GM19468 (cell line): ENCODE results near the gene TNP1.

Experiments used
- ATAC-seq: cut with Tn5 transposase; IDR thresholded peaks from one replicate; pipeline ENCODE4 v1.9.1; 2021; ENCODE audit warnings: mild to moderate bottlenecking, moderate library complexity, moderate number of reproducible peaks; ENCODE audit not compliant: unreplicated experiment; ENCODE audit errors: extremely low read depth

Gene TNP1

DNA sequence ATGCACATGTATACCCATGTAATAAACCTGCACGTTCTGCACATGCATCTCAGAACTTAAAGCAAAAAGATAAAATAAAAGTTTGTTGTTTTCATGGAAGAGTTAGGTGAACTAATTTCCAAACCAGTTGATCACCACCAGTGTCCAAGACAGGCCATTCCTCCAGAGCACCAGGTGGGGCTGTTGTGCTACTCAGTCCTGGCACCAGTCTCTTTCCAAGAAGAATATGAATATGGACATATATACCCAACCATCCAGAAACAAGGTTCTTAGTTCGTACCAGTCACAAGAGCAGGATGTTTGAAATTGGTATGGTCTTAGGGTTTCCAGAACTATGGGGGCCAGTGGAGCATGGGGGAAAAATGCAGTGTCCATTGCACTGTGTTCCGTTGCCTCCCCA, 17.2 kb upstream of the TNP1 start:
- no peak for ATAC-seq

DNA sequence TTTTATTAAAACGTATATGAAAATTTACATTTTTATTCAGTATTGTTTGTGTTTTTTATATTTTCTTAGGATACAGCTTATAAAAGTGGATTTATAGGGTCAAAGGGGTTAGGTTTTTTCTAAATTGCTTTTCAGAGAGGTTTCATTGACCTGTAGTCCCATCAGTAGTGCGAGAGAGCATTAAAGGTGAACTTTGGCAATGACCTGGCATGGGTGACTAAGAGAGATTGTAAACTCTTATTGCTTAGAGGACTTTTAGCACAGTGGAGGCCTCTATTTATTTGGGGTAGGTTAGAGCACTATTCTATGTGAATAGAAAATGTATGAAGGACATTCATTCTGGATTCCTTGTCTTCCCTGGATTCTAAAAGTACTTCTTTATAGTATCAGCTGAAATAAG, 16.0 kb upstream of the TNP1 start:
- ATAC-seq = no peak

DNA sequence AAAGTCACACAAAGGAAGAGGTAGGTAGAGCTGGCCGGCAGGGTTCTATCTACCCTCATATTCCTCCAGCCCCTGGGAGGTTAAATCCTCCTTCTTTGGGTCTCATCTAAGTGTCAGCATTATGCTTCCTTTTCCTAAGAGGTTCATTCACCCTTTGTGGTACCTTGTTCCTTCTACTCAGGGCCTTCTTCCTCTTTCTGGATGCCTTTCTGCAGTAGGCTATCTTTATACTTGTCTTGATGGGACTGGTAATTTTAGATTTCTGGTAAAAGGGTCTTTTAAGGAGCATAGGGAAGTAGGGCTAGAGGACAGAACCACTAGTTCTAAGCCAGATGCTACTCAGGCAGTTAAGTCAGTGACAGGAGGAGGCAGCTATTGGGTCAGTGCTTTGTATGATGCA, 13.7 kb upstream of the TNP1 start:
- no peak for ATAC-seq

DNA sequence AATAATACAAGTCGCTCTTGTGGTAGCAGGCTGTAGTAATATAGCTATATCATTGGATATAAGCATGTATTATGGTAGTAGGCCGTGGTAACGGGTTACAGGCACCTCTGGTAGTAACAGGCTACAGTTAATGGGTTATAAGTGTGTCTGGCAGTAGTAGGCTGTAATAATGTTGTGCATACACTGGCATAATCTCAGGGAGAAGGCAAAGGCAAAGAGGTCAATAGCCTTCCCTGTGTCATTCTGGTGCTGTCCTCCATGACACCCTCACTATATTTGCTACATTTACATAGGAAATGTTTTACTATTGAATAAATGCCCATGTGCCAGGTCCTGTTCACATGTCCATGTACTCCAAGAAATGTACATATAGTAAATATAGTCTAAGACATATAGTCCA, 12.8 kb upstream of the TNP1 start:
- ATAC-seq = no peak

DNA sequence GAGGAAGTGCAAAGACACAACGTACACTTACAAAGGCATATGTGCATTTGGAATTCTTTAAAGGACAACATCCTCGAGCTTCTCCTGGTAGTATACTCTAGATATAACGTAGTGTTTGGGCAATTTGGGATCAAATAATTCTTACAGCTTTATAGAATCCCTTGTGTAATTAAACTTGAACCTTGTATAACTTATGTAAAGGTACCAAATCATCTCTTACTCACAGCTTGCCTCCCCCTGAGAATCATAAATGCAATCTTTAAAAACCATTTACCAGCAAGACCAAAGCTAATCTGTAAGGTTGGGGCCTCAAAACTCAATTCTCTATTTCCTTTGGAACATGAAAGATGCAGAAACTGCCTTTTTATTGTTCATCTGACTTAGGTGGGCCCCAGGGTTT, 12.2 kb upstream of the TNP1 start:
- no peak for ATAC-seq

DNA sequence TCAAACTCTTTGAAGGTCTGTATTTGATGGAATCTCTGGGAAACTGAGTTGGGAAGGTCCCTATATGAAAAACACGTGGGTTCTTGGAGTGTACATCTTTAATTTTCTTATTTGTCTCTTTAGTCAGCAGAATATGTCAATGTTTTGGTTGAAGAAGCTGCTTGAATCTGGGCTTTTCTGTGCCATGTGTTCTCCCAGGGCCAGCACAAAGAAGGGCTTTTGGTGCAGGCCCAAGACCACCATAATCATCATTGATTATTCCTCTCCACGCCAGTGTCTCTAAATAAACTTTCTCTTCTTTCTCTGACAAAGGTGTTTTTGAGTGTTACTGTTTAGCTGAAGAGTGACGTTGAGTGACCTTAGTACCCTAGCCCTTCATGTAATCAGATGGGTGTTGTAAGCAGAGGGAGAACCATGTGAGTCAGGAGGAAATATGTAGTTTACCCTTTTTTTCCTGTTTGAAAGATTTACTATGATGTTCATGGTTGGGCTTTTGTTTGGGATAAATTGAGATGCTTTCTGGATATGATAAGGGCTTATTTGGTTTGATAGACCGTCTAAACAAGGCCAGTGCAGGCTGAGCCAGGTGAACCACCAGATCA, 11.6 kb upstream of the TNP1 start:
- ATAC-seq = no peak

DNA sequence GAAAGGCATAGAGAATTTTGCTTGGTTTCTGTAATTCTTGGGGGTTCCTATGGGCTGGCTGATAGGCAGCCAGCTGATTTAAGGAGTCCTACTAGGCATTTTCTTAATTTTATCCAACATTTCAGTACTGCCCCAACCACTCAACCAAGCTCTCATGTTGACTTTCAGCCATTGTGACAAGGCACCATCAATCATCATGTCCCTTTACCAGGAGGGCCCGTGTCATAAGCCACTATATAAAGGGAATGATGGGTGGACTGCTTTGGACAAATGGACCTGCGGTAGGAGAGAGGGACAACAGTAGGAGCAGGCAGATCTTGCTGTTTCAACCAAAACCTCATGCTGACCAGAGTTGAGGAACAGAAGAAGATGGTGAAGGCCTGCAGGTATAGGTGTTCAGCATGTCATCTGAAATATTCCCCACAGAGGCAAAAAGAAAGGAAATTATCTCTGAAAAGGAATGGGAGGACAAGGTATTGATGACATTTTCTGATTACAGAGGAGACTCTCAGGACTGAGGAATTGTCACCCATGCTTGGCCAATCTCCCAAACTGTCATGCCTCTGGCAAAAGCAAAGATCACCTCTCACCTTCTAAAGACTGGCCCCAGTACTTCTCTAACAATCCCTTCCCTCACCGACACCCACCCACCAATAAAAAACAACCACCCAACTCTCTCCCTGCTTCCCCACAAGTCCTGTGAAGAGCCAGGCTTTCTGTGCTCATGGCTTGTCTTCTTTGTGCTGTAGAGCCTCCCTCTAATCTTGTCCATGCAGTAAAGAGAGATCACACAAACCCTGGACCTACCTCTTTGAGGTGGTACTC, 10.9 kb upstream of the TNP1 start:
- ATAC-seq = no peak

DNA sequence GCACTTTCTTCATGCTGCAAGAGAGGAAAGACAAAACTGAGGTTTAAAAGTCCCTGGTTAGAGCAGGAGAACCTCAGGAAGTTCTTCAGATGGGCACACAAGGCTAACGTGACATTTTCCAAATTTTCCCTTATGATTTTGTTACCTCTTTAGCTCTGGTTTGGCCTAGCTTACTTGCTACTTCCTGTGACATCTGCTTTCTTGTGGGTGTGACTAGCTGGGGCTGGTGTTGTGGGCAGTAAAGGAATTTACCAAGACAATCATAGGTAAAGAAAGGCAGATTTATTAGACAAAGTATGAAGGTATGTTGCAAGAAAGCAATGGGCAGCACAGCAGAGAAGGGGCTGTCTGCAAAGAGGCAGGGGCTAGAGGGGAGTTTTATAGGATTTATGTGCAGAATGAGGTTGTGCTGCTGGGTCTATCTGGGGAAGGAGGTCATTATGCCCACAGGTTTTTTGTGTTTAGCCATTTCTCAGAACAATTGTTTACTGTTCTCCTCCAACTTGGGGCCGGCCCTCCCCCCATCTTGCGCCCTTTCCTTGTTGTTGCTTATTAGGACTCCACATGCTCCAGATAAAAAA, 6.7 kb upstream of the TNP1 start:
- no peak for ATAC-seq

DNA sequence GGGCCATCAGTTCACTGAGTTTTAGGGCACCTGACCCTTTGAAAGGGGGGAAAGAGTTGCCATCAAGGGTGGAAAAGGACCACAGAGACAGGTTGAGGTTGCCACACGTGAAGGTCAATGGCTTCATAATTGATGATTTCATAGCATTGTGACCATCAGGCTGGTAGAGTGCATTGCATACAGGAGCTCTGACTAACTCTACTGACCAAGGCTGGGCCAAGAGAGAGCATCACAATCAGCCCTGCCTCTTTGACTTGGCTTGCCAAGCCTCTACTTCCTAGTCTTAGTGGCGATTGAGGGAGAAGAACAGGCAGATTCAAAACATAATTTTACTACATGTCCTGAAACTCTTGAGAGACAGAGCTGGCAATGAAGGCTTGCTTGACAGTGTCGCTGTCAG, 5.8 kb upstream of the TNP1 start:
- ATAC-seq = no peak

DNA sequence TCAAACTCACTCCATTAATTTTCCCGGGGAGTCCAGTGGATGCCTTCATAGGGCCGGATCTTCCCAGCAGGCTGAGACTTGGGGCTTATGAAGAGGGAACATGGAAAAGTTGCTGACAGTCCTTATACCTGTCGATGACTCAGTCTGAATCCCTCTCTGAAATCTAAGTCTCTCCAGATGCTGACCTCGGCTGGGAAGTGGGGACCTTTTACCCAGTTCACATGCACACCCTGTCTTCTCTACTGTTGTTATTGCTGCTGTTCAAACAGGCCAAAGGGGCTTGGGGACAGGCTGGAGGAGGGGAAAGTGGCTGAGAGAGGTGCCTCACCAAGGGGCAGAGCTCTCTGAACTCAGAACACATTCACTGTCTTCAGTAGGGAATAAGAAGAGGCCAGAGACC, 4.1 kb upstream of the TNP1 start:
- ATAC-seq = no peak

DNA sequence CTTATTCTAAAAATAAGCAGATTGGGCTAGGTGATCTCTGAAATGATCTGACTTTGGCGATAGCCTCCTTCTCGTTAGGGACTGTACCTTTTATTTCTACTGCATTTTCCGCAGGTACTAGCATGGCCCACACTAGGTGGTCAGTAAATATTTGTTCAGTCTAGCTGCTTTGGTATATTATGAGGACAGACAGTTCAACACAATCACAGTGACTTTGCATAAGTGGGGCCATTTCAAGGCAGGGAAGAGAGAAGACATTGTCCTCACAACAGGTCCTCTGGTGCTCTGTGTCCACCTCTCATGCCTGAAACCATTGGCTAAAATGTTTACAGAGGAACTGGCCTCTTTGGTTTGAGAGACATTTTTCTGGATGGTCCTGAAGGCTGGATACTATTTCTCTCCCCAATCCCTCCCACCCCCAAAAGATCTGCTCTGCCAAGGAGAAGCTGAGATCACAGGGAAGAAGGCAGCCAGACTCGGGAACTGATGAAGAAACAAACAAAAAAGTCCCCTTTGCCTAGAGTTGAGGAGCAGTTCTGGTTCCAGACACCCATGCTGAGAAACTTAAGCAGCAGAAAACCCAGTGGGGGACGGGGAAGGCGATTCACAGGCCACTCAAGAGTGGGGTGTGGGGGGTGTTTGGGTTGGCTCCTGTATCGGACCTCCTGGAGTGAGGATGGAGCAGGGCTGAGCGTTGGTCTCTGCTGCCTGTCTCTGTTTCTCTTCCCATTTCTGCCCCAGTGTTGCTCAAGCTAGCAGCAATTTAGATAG, 2.9 kb upstream of the TNP1 start:
- no peak for ATAC-seq

DNA sequence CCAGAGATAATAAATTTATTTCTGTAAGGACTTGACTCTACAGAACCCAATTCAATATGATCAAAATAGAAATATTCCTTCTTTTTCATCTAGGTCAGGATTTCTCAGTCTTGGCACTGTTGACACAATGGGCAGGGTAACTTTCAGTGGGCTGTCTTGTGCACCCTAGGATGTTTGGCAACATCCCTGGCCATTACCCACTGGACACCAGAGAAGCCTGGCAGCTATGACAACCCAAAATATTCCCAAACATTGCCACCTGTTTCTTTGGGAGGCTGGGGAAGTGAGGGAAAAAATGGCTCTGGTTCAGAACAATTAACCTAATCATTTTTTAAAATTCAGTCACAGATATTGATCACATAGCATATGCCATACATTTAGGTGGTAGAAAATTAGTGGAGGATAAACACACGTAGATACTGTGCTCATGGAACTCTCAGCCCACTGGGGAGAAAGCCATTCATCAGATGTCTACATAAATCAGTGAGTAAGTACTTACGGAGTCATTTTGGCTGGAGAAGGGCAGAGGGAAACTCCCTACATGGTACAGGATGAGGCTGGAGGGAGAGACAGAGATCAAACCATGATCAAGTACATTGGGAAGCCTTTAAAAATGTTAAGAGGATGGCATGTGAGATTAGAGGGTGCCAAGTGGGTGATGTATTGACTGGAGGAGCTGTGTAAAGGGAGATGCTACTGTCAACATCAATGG, 718 bp upstream of the TNP1 start:
- no peak for ATAC-seq

DNA sequence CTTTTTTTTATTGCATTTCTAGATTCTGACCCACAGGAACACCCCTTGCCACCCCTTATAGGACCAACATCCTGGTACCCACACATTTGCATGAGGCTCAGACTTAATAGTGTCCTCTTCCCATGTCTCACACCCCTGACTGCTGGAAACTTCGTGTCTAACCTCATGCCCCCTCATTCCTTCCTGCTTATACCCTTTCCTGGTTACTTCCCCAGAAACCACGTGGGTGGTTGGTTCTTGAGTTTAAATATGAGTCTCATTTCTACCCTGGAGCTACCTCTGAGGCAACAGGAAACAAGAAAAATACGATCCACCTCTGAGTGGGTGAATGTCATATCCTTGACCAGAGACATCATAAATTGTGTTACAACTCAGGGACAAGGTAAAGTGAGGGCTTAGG, 1.6 kb downstream of the TNP1 start:
- ATAC-seq = no peak

DNA sequence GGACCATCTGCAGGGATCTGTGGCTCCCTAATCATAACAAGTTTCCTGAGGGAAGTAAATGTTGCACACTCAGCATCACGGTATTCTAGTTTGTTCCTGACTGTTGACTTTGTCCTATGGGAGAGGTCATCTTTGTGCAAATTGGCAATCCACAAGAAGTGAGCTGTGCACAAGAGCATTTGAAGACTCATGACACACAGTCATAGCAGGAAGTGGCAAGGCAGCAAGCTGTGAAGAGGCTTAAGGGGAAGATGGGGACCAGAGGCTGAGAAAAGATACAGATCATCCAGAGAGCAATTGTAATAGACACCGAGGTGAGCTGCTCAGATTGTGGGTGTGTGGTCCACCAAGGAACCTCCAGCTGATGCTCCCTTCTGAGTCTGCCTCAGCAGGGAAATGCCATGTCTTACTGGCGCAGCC, 2.7 kb downstream of the TNP1 start:
- ATAC-seq = no peak

DNA sequence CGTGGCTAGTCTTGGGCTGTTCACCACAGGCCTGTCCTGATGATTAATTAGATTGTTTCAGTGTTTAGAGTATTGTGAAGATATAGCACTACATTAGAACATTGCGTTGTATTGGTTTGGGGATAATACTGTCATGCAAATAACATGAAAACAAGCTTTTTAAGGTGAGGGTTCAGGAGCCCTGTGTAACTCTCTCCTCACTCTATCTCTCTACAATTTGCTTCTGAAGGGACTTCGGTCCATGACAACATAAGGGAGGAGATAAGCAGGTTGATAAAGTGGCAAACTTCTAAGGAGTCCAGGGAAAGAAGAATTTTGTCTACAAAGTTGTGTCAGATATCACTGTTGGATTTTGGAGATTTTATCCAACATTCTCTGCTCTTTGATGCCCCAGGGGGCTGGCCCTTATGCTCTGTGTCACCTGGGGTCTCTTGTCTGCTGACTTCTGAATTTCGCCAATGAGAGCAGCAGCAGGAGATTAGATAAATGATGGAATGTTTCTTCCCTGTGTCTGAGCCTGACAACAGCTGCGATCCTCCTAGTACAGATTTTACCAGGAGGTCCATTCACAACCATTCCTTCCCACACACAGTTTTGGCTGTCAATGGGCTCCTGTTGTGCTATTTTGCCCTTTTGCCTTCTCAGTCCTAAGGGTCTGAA, 3.3 kb downstream of the TNP1 start:
- ATAC-seq = no peak

DNA sequence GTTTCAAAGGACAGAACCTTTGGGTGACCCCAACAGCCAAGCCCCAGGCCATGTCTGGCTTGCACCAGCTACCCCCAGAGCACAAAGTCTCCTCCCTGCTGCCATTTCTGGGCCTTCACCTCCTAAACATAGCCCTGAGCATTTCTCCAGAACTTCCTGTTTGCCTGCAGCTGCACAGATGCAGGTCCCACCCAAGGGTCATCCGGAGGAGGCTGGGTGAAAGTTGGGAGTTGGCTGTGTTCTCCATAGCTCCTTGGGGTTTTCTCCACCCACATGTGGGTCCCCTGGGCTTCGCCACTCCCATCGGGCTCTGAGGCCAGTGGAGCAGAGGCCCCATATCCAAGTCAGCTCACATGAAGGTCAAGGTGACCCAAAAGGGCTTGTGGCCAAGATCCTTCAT, 4.3 kb downstream of the TNP1 start:
- no peak for ATAC-seq

DNA sequence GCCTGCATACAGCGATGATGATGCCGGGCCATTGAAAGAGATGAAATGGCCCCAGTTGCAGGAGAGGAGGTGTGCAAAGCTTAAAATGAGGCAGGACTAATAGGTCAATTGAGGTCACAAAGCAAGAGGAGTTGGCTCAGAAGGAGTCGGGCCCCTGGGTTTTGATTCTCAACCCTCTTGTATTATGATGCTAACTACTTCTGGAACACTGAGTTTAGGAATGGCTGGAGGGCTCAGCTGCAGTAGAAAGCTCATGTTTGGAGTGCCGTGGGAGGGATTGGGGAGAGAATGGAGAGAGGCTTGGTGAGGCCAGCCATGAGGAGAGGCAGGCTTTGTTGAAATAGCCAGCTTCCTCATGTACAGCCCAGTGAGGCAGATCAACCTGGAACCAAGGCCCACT, 4.8 kb downstream of the TNP1 start:
- no peak for ATAC-seq

DNA sequence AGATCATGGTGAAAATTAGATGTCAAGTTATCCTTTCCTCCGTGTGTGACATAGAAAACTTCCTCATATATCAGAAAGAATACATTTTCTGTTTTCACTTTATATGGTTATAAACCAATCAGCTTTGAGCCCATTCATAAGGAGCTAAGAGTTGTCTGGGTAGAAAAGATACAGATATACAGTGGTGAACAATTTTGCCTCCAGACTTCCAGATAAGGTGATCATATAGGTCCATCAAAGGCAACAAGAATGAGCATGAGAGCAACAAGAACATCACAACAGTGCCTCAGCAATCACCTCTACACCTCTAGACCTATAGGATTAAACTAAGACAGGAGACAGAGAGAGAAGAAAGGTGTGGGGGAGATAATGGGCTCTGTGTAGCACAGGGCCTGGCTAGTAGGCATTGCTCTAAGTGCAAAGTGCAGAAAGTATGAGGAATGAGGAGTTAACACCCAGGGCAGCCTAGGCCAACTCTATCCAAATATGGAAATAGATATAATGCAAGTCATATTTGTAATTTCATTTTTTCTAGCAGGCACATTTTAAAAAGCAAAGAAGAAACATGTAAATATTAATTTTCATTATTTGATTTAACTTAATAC, 8.3 kb downstream of the TNP1 start:
- ATAC-seq = no peak

DNA sequence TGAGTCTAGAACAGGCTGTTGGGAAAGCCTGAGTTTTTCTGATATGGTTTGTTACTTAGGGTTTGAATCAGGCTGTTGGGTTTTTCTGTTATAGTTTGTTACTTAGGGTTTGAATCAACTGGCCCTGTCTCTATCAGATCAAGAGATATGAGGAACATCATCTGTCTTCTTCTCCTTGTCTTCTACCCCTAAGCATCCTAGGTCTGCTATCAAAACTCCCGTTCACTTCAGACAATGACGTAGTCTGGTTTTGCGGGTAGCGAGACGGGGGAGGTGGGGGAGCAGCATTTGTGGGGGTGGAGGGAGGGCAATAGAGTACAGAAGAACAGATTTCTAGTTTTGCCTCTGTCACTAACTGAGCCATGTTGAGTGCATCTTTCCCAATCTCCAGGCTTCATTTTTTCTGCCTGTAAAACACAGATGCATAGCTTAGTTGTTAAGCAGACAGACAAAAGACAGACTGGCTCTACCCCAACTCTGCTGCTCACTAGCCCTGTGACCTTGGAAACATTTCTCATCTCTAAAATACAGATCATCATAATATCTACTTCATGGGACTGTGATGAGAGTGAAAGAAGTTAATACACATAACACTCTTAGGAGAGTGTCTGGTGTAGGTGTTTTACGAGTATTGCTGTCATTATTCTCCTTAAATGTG, 9.1 kb downstream of the TNP1 start:
- ATAC-seq = no peak
